Ovary (tissue), 3 donors: ENCODE results near the gene F12.

Experiments used
- CTCF ChIP-seq, 3 donors: fragments of 450-650 bp in 2 of 3; fragments of 200-600 bp in 1 of 3; IDR thresholded peaks; one replicate each; pipeline versions ENCODE4 v1.5.1 to v1.8.0; 2016 to 2022; ENCODE audit warnings: antibody characterized with exemption in 3 of 3, mild to moderate bottlenecking in 1 of 3
- EP300 ChIP-seq: sonication (generic); formaldehyde crosslinking; IDR thresholded peaks from one replicate; pipeline ENCODE4 v1.6.1; 2017; ENCODE audit warnings: antibody characterized with exemption
- POLR2A ChIP-seq: fragments of 450-650 bp; IDR thresholded peaks from one replicate; pipeline ENCODE4 v1.6.1; 2017; ENCODE audit warnings: antibody characterized with exemption, mild to moderate bottlenecking, moderate library complexity
- donor health status: DM: no; HTN: no; CAD: no.

DNA sequence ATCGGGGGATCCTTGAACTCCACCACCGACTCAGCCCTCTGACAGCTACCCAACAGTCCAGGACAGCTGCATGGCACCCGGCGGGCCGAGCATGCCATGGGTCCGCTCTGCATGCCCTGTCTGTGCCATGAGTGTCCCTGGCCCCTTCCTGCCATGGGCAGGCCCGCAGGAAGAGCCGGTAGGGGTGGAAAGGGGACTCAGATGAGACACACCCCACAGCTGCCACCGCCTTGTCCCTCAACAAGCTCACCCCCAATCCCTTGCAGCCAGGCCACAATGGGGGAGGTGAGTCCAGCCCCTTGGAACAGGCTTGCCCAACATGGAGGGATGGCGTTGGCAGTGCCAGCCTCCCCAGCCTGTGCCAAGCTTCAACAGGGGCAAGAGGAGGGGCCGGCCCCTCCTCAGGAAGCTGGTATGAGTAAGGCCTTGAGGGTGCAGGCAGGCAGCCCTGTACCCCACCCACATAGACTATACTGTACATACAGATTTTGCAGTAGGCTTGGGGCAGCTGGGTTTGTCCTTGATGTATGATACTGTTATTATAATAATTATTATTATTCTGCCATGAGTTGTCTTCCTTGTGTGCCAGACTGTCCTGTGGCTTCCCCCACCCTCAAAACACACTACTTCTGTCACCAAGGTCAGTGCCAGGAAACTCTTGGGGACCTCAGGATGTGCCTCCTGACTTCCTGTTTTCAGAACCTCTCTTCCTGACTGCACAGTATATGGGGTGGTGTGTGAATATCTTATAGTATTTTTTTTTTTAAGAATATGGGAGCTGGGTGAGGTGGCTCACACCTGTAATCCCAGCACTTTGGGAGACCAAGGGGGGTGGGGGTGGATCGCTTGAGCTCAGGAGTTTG lies 37.1 kb downstream of the F12 start:
- no peak for TF ChIP-seq CTCF (IDR thresholded peaks at IDR 0.05)
- no peak for TF ChIP-seq POLR2A
- TF ChIP-seq EP300 = no peak
